Fibroblast of lung (primary cell): ENCODE measurements around the gene AK9. TPM values are rescaled to one million over a fixed set of nuclear protein-coding genes. Genes with fewer than 3 reads are reported as not detected.
"Not testable (repeated sequence)": the region's sequence is repeated elsewhere in the genome, so short reads cannot be mapped to it uniquely, and the experiment has no call there.

ENCODE experiments used
- DNase-seq, 2 donors: peaks; one replicate each; pipeline versions ENCODE4 v3.0.0 to v3.0.0-alpha.2; 2010; ENCODE audit warnings: low read depth in 2 of 2
- H2AFZ ChIP-seq: 2 replicates; pipeline ENCODE4 v1.5.1; 2012; ENCODE audit warnings: low read length, control low read depth, inconsistent platforms
- H3K27ac ChIP-seq: 2 replicates; pipeline ENCODE4 v1.5.1; 2011; ENCODE audit warnings: low read length, control low read depth; ENCODE audit not compliant: insufficient read depth
- H3K27me3 ChIP-seq: 2 replicates; pipeline ENCODE4 v1.5.1; 2011; ENCODE audit warnings: mild to moderate bottlenecking, low read length; ENCODE audit not compliant: control insufficient read depth, insufficient read depth
- H3K36me3 ChIP-seq: 2 replicates; pipeline ENCODE4 v1.5.1; 2011; ENCODE audit warnings: low read length; ENCODE audit not compliant: control insufficient read depth, insufficient read depth
- H3K4me1 ChIP-seq: 2 replicates; pipeline ENCODE4 v1.5.1; 2011; ENCODE audit warnings: low read length; ENCODE audit not compliant: control insufficient read depth, insufficient read depth; ENCODE audit errors: extremely low read depth
- H3K4me2 ChIP-seq: 2 replicates; pipeline ENCODE4 v1.5.1; 2011; ENCODE audit warnings: low read length, control low read depth; ENCODE audit not compliant: insufficient read depth; ENCODE audit errors: extremely low read depth
- H3K4me3 ChIP-seq, 4 experiments: fragments of 200-600 bp in 1 of 4; sonication (generic) in 1 of 4; replicated peaks in 1 of 4; 2 replicates each; pipeline ENCODE4 v1.5.1; 2011 to 2016; ENCODE audit warnings: low read length in 4 of 4, low read depth in 3 of 4, mild to moderate bottlenecking in 3 of 4, control low read depth in 2 of 4, inconsistent platforms in 1 of 4, mixed read lengths in 1 of 4; ENCODE audit not compliant: insufficient read depth in 1 of 4; ENCODE audit errors: control extremely low read depth in 1 of 4
- H3K79me2 ChIP-seq: 2 replicates; pipeline ENCODE4 v1.5.1; 2012; ENCODE audit warnings: mild to moderate bottlenecking, low read length, inconsistent platforms; ENCODE audit not compliant: control insufficient read depth, insufficient read depth
- H3K9ac ChIP-seq: 2 replicates; pipeline ENCODE4 v1.5.1; 2011; ENCODE audit warnings: mild to moderate bottlenecking, low read length, control low read depth; ENCODE audit not compliant: insufficient read depth
- H3K9me3 ChIP-seq: 2 replicates; pipeline ENCODE4 v1.5.1; 2012; ENCODE audit warnings: low read depth, low read length; ENCODE audit not compliant: control insufficient read depth, insufficient read depth
- H4K20me1 ChIP-seq: 2 replicates; pipeline ENCODE4 v1.5.1; 2011; ENCODE audit warnings: low read length; ENCODE audit not compliant: control insufficient read depth, insufficient read depth; ENCODE audit errors: extremely low read depth
- EZH2 ChIP-seq: IDR thresholded peaks from 2 replicates; pipeline ENCODE4 v1.5.1; 2012; ENCODE audit warnings: low read length, control low read depth, mild to moderate bottlenecking; ENCODE audit errors: missing control alignments
- polyA plus RNA-seq, 2 donors: library from polyadenylated mRNA; depleted of rRNA in 1 of 2; stranded (reverse) in 1 of 2; unstranded in 1 of 2; fragments of >200 nt; gene quantifications; 2 replicates each; pipeline ENCODE4 v1.2.1, GENCODE V29; 2011 to 2012; ENCODE audit warnings: missing spikeins in 1 of 2
- total RNA-seq: library from RNA; depleted of rRNA; stranded (reverse); fragments of >200 nt; gene quantifications from 2 replicates; pipeline ENCODE4 v1.2.1, GENCODE V29; 2014
- TF ChIP-seq, protein P1 (sequence below), 2 donors: IDR thresholded peaks in 1 of 2; conservative IDR thresholded peaks in 1 of 2; 1 replicate in 1 of 2; 2 replicates in 1 of 2; pipeline ENCODE4 v1.5.1; 2011 to 2012; ENCODE audit warnings: low read length in 2 of 2, control low read depth in 1 of 2, inconsistent platforms in 1 of 2, low read depth in 1 of 2, mild to moderate bottlenecking in 1 of 2

Gene AK9
- total and polyA plus RNA-seq, 2 donors (not counting 1 experiment from before 2014, with no cell fraction given), result 4.5 to 10.4 TPM

DNA sequence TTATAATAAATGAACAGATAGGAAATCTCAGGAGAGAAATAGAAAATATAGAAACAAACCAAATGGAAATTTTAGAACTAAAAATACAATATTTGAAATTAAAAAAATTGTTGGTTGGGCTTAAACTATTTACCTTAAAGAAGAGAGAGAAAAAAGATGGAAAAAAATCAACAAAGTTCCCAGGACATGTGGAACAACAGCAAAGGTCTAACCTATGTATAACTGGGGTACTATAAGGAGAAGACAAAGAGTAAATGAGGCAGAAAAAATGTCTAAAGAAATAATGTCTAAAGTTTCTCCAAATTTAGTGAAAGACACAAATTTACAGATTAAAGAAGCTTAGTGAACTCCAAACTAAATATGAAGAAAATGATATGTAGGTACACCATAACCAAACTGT lies 166.9 kb downstream of the AK9 start:
- Histone ChIP-seq H3K9ac (no peak overlapping the region), H3K4me2 (no peak overlapping the region), H3K9me3 (no peaks in the 10 kb centered on the region), H2AFZ (no peak overlapping the region), H3K27me3 (no peaks in the 10 kb centered on the region), H3K79me2 (no peaks in the 10 kb centered on the region), H4K20me1 (no peaks in the 10 kb centered on the region), H3K27ac (no peak overlapping the region), H3K4me1 (no peaks in the 10 kb centered on the region), H3K36me3 (no peaks in the 10 kb centered on the region), H3K4me3 (no peak overlapping the region)
- TF ChIP-seq, protein P1, sequence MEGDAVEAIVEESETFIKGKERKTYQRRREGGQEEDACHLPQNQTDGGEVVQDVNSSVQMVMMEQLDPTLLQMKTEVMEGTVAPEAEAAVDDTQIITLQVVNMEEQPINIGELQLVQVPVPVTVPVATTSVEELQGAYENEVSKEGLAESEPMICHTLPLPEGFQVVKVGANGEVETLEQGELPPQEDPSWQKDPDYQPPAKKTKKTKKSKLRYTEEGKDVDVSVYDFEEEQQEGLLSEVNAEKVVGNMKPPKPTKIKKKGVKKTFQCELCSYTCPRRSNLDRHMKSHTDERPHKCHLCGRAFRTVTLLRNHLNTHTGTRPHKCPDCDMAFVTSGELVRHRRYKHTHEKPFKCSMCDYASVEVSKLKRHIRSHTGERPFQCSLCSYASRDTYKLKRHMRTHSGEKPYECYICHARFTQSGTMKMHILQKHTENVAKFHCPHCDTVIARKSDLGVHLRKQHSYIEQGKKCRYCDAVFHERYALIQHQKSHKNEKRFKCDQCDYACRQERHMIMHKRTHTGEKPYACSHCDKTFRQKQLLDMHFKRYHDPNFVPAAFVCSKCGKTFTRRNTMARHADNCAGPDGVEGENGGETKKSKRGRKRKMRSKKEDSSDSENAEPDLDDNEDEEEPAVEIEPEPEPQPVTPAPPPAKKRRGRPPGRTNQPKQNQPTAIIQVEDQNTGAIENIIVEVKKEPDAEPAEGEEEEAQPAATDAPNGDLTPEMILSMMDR (conservative IDR thresholded peaks at IDR 0.05 in 1 of 2, IDR thresholded peaks at IDR 0.05 in 1 of 2; ENCODE audit: low read depth in 1 of 2, low read length in 2 of 2), result no peak
- TF ChIP-seq EZH2, result no peak
- DNase-seq, result no peak

DNA sequence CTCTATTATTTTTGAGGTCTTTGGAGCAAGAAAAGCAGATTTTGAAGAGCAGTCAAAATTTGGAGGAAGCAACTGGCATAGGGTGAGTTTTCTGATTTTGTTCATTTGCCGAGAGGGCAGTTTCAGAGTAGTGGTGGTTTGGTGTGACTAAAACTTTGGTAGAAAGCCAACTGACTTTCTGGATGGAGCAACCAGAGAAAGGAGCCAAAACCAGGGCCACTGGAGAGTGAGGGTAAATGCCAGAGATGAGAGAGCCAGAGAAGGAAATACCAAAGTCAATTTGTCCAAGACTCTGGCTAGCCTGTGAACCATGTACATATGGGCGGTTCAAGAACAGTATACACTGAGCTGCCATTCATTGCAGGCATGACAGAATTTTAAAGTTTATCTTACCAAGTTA lies 167.5 kb downstream of the AK9 start:
- no peak overlapping the region for H3K9ac ChIP-seq
- no peak overlapping the region for H3K4me2 ChIP-seq
- H4K20me1 ChIP-seq, result no peaks in the 10 kb centered on the region
- no peaks in the 10 kb centered on the region for H3K4me1 ChIP-seq
- H2AFZ ChIP-seq, result no peak overlapping the region
- no peaks in the 10 kb centered on the region for H3K9me3 ChIP-seq
- no peaks in the 10 kb centered on the region for H3K27me3 ChIP-seq
- H3K27ac ChIP-seq, result no peak overlapping the region
- no peaks in the 10 kb centered on the region for H3K79me2 ChIP-seq
- no peaks in the 10 kb centered on the region for H3K36me3 ChIP-seq
- H3K4me3 ChIP-seq, result no peak overlapping the region
- TF ChIP-seq EZH2, result no peak
- TF ChIP-seq, protein P1 (conservative IDR thresholded peaks at IDR 0.05 in 1 of 2, IDR thresholded peaks at IDR 0.05 in 1 of 2; ENCODE audit: low read depth in 1 of 2, low read length in 2 of 2), result no peak
- DNase-seq, result peak; percentile 64 to 73

DNA sequence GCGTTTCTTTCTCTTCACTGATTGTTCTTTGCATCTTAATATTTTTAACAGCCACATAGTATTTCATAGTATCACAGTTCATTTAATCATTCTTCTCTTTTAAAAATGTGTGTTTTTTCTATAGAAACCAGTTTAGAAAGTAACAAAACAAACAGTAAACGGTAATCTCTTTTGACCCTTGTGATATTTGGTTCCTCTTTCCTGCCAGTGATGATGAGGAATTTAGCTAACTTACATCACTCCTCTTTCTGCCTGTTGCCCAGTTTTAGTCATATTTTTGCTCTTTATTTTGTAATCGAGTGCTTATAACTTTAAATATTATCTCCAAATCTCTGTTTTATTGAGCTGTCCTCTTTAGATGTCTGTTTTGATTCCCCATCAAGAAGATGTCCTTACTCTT lies 169.9 kb downstream of the AK9 start:
- Histone ChIP-seq H3K27me3 (no peaks in the 10 kb centered on the region), H3K79me2 (no peaks in the 10 kb centered on the region), H3K36me3 (no peaks in the 10 kb centered on the region), H3K9me3 (no peaks in the 10 kb centered on the region), H2AFZ (no peak overlapping the region), H3K9ac (no peak overlapping the region), H3K4me3 (no peak overlapping the region), H3K4me2 (no peak overlapping the region), H4K20me1 (no peaks in the 10 kb centered on the region), H3K4me1 (no peaks in the 10 kb centered on the region), H3K27ac (no peak overlapping the region)
- no peak for DNase-seq
- TF ChIP-seq EZH2, result no peak
- TF ChIP-seq, protein P1 (conservative IDR thresholded peaks at IDR 0.05 in 1 of 2, IDR thresholded peaks at IDR 0.05 in 1 of 2; ENCODE audit: low read depth in 1 of 2, low read length in 2 of 2), result no peak

DNA sequence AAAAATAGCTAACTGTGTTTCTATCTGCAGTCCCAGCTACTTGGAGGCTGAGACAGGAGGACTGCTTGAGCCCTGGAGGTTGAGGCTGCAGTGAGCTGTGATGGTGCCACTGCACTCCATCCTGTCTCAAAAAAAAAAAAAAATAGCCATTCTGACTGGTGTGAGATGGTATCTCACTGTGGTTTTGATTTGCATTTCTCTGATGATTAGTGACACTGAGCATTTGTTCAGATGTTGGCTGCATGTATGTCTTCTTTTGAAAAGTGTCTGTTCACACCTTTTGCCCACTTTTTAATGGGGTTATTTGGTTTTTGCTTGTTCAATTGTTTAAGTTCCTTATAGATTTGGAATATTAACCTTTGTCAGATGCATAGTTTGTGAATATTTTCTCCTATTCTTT lies 171.4 kb downstream of the AK9 start:
- not testable (repeated sequence) for H3K79me2 ChIP-seq, H3K27ac ChIP-seq, H3K9me3 ChIP-seq, H2AFZ ChIP-seq, H3K4me2 ChIP-seq, H4K20me1 ChIP-seq, H3K36me3 ChIP-seq, DNase-seq, H3K4me3 ChIP-seq, H3K27me3 ChIP-seq, H3K4me1 ChIP-seq, H3K9ac ChIP-seq
